Left lung (tissue), 10 donors: Measurements from ENCODE around the gene PRPS1. TPM values are rescaled to one million over a fixed set of nuclear protein-coding genes. Genes with fewer than 3 reads are reported as not detected.

Experiments used
- ATAC-seq: fragments of 200-7000 bp; cut with Tn5 transposase; one replicate; pipeline ENCODE4 v1.9.1; 2020; ENCODE audit warnings: moderate library complexity
- DNase-seq, 4 donors: peaks; one replicate each; pipeline ENCODE4 v3.0.0-alpha.2; 2013 to 2020
- H3K27ac ChIP-seq, 2 donors: fragments of 200-600 bp; sonication (generic) in 1 of 2; one replicate each; pipeline versions ENCODE4 v1.5.0 to v1.8.0; 2020 to 2021
- H3K27me3 ChIP-seq, 2 donors: fragments of 200-600 bp; sonication (generic) in 1 of 2; one replicate each; pipeline versions ENCODE4 v1.5.0 to v1.8.0; 2020 to 2021
- H3K36me3 ChIP-seq, 2 donors: fragments of 200-600 bp; sonication (generic) in 1 of 2; one replicate each; pipeline versions ENCODE4 v1.5.0 to v1.8.0; 2020 to 2021
- H3K4me1 ChIP-seq, 2 donors: fragments of 200-600 bp; one replicate each; pipeline ENCODE4 v1.8.0; 2021
- H3K4me3 ChIP-seq, 2 donors: fragments of 200-600 bp; sonication (generic) in 1 of 2; one replicate each; pipeline versions ENCODE4 v1.5.0 to v1.8.0; 2020 to 2021; ENCODE audit warnings: mild to moderate bottlenecking in 1 of 2
- H3K9me3 ChIP-seq, 2 donors: fragments of 200-600 bp; sonication (generic) in 1 of 2; one replicate each; pipeline versions ENCODE4 v1.5.0 to v1.8.0; 2020 to 2021
- CTCF ChIP-seq, 2 donors: fragments of 200-600 bp; sonication (generic) in 1 of 2; IDR thresholded peaks; one replicate each; pipeline versions ENCODE4 v1.5.0 to v1.8.0; 2021; ENCODE audit warnings: antibody characterized with exemption in 2 of 2
- intact Hi-C, 2 donors: fragments of 100-400 bp; cut with DNase I; formaldehyde crosslinking; loops; one replicate each; pipeline versions ENCODE4 v1.11.2 to v1.14.2; 2022
- polyA plus RNA-seq, 6 donors: library from polyadenylated mRNA; unstranded; fragments of 120-200 nt; gene quantifications; one replicate each; pipeline ENCODE4 v1.2.1, GENCODE V29; 2013; ENCODE audit not compliant: insufficient read length in 6 of 6
- total RNA-seq, 2 donors: library from RNA; stranded (reverse); fragmentation: NEBNext Ultra II Directional; extraction: Animal tissue kit (Norgen Biotek cat#: 25700); gene quantifications; one replicate each; pipeline ENCODE4 v1.2.1, GENCODE V29; 2021
- donor health status: DM: no; HTN: yes; CAD: no.
- donor health status: DM: no; HTN: no; CAD: no.

The PRPS1 gene
- total and polyA plus RNA-seq, 8 donors: 29.4 to 45.3 (median 42.2) TPM

DNA sequence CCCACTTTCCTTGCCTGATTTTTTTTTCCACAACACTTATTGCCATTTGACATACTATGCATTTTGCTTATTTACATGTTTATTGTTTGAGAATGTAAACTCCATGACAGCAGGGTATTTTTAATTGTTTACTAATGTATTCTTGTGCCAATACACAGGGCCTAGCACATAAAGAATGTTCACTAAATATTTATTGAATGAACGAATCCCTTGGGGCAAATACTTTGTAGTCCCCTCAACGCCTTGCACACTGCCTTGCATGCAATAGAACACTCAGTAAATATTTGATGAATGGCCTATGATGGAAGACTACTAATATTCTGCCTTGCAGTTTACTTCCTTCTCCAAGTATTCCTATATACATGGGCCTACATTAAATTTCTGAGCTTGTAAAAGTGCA, 1.4 kb upstream of the PRPS1 start:
- no peak overlapping the region for H3K4me3 ChIP-seq
- intact Hi-C loops: no loop called here
- ATAC-seq: no peak
- H3K36me3 ChIP-seq: no peaks in the 10 kb centered on the region
- no peak for DNase-seq
- no peaks in the 10 kb centered on the region for H3K9me3 ChIP-seq
- no peaks in the 10 kb centered on the region for H3K27me3 ChIP-seq
- H3K4me1 ChIP-seq: peaks cover 0 to 4% of the 10 kb centered on the region in 2 donors
- no peak overlapping the region for H3K27ac ChIP-seq
- no peak for TF ChIP-seq CTCF (IDR thresholded peaks at IDR 0.05)

DNA sequence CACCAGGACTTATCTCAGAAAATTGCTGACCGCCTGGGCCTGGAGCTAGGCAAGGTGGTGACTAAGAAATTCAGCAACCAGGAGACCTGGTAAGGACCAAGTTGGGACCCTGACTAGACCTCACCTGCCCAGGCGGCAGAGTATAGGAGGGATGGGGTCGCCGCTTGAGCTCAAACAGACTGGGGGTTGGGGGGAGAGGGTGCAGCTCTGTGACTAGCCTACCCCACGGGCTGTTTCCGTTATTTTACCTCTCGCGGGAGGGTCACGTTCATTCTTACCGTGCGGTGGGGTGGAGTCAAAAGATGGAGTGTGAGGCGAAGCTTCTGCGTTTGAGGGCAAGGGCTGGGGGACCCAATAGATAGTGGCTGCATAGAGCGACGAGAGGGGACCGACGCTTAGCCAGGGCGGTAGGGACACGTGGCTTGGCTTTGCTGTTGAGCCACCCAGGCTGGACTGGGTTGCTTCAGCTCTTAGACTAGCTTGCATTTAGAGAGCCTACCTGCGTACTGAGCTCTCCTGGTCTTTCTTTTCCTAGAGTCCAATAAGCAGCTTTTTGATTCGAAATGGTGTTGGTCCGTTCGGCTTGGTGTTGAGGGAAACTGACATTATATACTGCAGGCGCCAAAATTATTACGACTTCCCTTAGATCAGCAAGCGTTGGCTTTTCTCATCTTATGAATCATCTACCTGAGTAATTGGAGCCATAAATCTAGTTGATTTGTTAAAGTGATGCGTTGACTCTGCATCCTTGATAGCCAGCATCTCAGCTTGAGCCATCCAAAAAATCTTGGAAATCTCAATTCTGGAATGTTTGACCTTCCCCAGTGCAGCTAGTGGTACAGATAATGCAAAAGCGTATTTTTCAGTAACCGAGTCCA, 591 bp downstream of the PRPS1 start:
- intact Hi-C loops: no loop called here
- H3K27me3 ChIP-seq: no peaks in the 10 kb centered on the region
- no peak for TF ChIP-seq CTCF (IDR thresholded peaks at IDR 0.05)
- H3K4me3 ChIP-seq: peak overlapping the region; percentile 47 to 59
- peaks cover 0 to 4% of the 10 kb centered on the region in 2 donors for H3K4me1 ChIP-seq
- DNase-seq (peak in 3 of 4 donors; percentile 23 to 39 (median 34)), ATAC-seq (peak; percentile 76)
- no peaks in the 10 kb centered on the region for H3K9me3 ChIP-seq
- peak overlapping the region; percentile 70 to 72 for H3K27ac ChIP-seq
- H3K36me3 ChIP-seq: no peaks in the 10 kb centered on the region

GRCh38 chrX:107629540-107629909, 1.2 kb downstream of the PRPS1 start:
- Histone ChIP-seq H3K4me1 (peaks cover 0 to 4% of the 10 kb centered on the region in 2 donors), H3K27me3 (no peaks in the 10 kb centered on the region), H3K4me3 (peak overlapping the region in 1 of 2 donors; percentile 59), H3K9me3 (no peaks in the 10 kb centered on the region), H3K27ac (no peak overlapping the region), H3K36me3 (no peaks in the 10 kb centered on the region)
- intact Hi-C loops: no loop called here
- ATAC-seq (peak; percentile 18), DNase-seq (peak in 2 of 4 donors; percentile 15 to 37)
- no peak for TF ChIP-seq CTCF (IDR thresholded peaks at IDR 0.05)

GRCh38 chrX:107630031-107630689, 1.9 kb downstream of the PRPS1 start:
- H3K36me3 ChIP-seq: no peaks in the 10 kb centered on the region
- H3K4me1 ChIP-seq: peaks cover 0 to 4% of the 10 kb centered on the region in 2 donors
- no peak for ATAC-seq
- DNase-seq: no peak
- H3K27me3 ChIP-seq: no peaks in the 10 kb centered on the region
- no peaks in the 10 kb centered on the region for H3K9me3 ChIP-seq
- intact Hi-C loops: no loop called here
- no peak for TF ChIP-seq CTCF (IDR thresholded peaks at IDR 0.05)
- H3K27ac ChIP-seq: no peak overlapping the region
- peak overlapping the region in 1 of 2 donors; percentile 59 for H3K4me3 ChIP-seq

- Histone ChIP-seq H3K9me3 (no peaks in the 10 kb centered on the region), H3K36me3 (no peaks in the 10 kb centered on the region), H3K27me3 (no peaks in the 10 kb centered on the region), H3K4me3 (no peak overlapping the region), H3K4me1 (peaks cover 0 to 4% of the 10 kb centered on the region in 2 donors), H3K27ac (no peak overlapping the region)
- intact Hi-C loops: no loop called here
- ATAC-seq (no peak), DNase-seq (no peak)
- no peak for TF ChIP-seq CTCF (IDR thresholded peaks at IDR 0.05)
Measured at GRCh38 chrX:107632346-107632745, 4.0 kb downstream of the PRPS1 start.
